IPS-15b (cell line): ENCODE results near the gene PLEKHG4B.

ENCODE experiments used
- H3K27me3 ChIP-seq: one replicate; pipeline ENCODE4 v1.6.1; 2013; ENCODE audit warnings: low read length; ENCODE audit not compliant: control insufficient read depth, insufficient read depth
- H3K36me3 ChIP-seq: one replicate; pipeline ENCODE4 v1.6.1; 2013; ENCODE audit warnings: low read length; ENCODE audit not compliant: control insufficient read depth, insufficient read depth
- H3K4me1 ChIP-seq: one replicate; pipeline ENCODE4 v1.6.1; 2013; ENCODE audit warnings: mild to moderate bottlenecking, low read length; ENCODE audit not compliant: control insufficient read depth, insufficient read depth
- H3K4me3 ChIP-seq: one replicate; pipeline ENCODE4 v1.5.1; 2013; ENCODE audit warnings: low read depth, low read length
- H3K9ac ChIP-seq: one replicate; pipeline ENCODE4 v1.6.1; 2013; ENCODE audit warnings: low read depth, mild to moderate bottlenecking, low read length
- H3K9me3 ChIP-seq: one replicate; pipeline ENCODE4 v1.6.1; 2013; ENCODE audit warnings: mild to moderate bottlenecking, low read length; ENCODE audit not compliant: control insufficient read depth, insufficient read depth

Gene PLEKHG4B

GRCh38 chr5:77170-77501 lies 14.8 kb upstream of the PLEKHG4B start:
- H3K4me3 ChIP-seq: no peak overlapping the region

GRCh38 chr5:77546-77945 lies 14.4 kb upstream of the PLEKHG4B start:
- H3K9ac ChIP-seq: no peak overlapping the region
- H3K4me1 ChIP-seq: peaks cover 11% of the 10 kb centered on the region
- H3K27me3 ChIP-seq: no peaks in the 10 kb centered on the region
- no peak overlapping the region for H3K4me3 ChIP-seq
- H3K9me3 ChIP-seq: no peaks in the 10 kb centered on the region
- no peaks in the 10 kb centered on the region for H3K36me3 ChIP-seq

More at GRCh38 chr5:77170-77501, 14.8 kb upstream of the PLEKHG4B start:
- Histone ChIP-seq H3K36me3 (no peaks in the 10 kb centered on the region), H3K4me1 (peaks cover 8% of the 10 kb centered on the region), H3K9ac (no peak overlapping the region), H3K27me3 (no peaks in the 10 kb centered on the region), H3K9me3 (no peaks in the 10 kb centered on the region)

- Histone ChIP-seq H3K4me3 (no peak overlapping the region), H3K9me3 (no peaks in the 10 kb centered on the region), H3K36me3 (no peaks in the 10 kb centered on the region), H3K9ac (no peak overlapping the region), H3K27me3 (no peaks in the 10 kb centered on the region), H3K4me1 (peaks cover 15% of the 10 kb centered on the region)
These were observed 13.8 kb upstream of the PLEKHG4B start for GRCh38 chr5:77957-78804.

GRCh38 chr5:78805-79149 lies 13.2 kb upstream of the PLEKHG4B start:
- Histone ChIP-seq H3K27me3 (no peaks in the 10 kb centered on the region), H3K9ac (no peak overlapping the region), H3K4me3 (no peak overlapping the region), H3K36me3 (no peaks in the 10 kb centered on the region), H3K4me1 (peaks cover 15% of the 10 kb centered on the region), H3K9me3 (no peaks in the 10 kb centered on the region)

GRCh38 chr5:79263-79662 lies 12.7 kb upstream of the PLEKHG4B start:
- peaks cover 15% of the 10 kb centered on the region for H3K4me1 ChIP-seq

GRCh38 chr5:79821-80220 lies 12.1 kb upstream of the PLEKHG4B start:
- Histone ChIP-seq H3K27me3 (no peaks in the 10 kb centered on the region), H3K9ac (no peak overlapping the region), H3K9me3 (no peaks in the 10 kb centered on the region), H3K36me3 (no peaks in the 10 kb centered on the region), H3K4me3 (no peak overlapping the region), H3K4me1 (peaks cover 15% of the 10 kb centered on the region)

More at GRCh38 chr5:79263-79662, 12.7 kb upstream of the PLEKHG4B start:
- no peaks in the 10 kb centered on the region for H3K27me3 ChIP-seq
- no peaks in the 10 kb centered on the region for H3K36me3 ChIP-seq
- H3K9ac ChIP-seq: no peak overlapping the region
- H3K4me3 ChIP-seq: no peak overlapping the region
- no peaks in the 10 kb centered on the region for H3K9me3 ChIP-seq

GRCh38 chr5:81391-82021 lies 10.5 kb upstream of the PLEKHG4B start:
- no peak overlapping the region for H3K4me3 ChIP-seq
- no peaks in the 10 kb centered on the region for H3K9me3 ChIP-seq
- H3K27me3 ChIP-seq: no peaks in the 10 kb centered on the region
- peaks cover 3% of the 10 kb centered on the region for H3K36me3 ChIP-seq
- H3K4me1 ChIP-seq: peaks cover 15% of the 10 kb centered on the region
- H3K9ac ChIP-seq: no peak overlapping the region

- Histone ChIP-seq H3K4me1 (peaks cover 15% of the 10 kb centered on the region), H3K27me3 (no peaks in the 10 kb centered on the region), H3K9me3 (no peaks in the 10 kb centered on the region), H3K4me3 (no peak overlapping the region), H3K36me3 (peaks cover 3% of the 10 kb centered on the region), H3K9ac (no peak overlapping the region)
These were observed 9.9 kb upstream of the PLEKHG4B start for GRCh38 chr5:82097-82496.

- H3K9me3 ChIP-seq: no peaks in the 10 kb centered on the region
- no peaks in the 10 kb centered on the region for H3K27me3 ChIP-seq
- no peak overlapping the region for H3K4me3 ChIP-seq
- H3K9ac ChIP-seq: no peak overlapping the region
- peaks cover 3% of the 10 kb centered on the region for H3K36me3 ChIP-seq
- H3K4me1 ChIP-seq: peaks cover 15% of the 10 kb centered on the region
These were observed 9.4 kb upstream of the PLEKHG4B start for GRCh38 chr5:82570-82969.

- Histone ChIP-seq H3K27me3 (no peaks in the 10 kb centered on the region), H3K36me3 (peaks cover 3% of the 10 kb centered on the region), H3K4me1 (peaks cover 15% of the 10 kb centered on the region), H3K4me3 (no peak overlapping the region), H3K9me3 (no peaks in the 10 kb centered on the region), H3K9ac (no peak overlapping the region)
These were observed 8.9 kb upstream of the PLEKHG4B start for GRCh38 chr5:83029-83428.

- no peaks in the 10 kb centered on the region for H3K27me3 ChIP-seq
- no peak overlapping the region for H3K4me3 ChIP-seq
- H3K36me3 ChIP-seq: peaks cover 3% of the 10 kb centered on the region
- H3K9me3 ChIP-seq: no peaks in the 10 kb centered on the region
- H3K4me1 ChIP-seq: peaks cover 12% of the 10 kb centered on the region
- no peak overlapping the region for H3K9ac ChIP-seq
These were observed 6.5 kb upstream of the PLEKHG4B start for GRCh38 chr5:85334-85995.
